ENCODE measurements around the gene POLG.

DNA sequence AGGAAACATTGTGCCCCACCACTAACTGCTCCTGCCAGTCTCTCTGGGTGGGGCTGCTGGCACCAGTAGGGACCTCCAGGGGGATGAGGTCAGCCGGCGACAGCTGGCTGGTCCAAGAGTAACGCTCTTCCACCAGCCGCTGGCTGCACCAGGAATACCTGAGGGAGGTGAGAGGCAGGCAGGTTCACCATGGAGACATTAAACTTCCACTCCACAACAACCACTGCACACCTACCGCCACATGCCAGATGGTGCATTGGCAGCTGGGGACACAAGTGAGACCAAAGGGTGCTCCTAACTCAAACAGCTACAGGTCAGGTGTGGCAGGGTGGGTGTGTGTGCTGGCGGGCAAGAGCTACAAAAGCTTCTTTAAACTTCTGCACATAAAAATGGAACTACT lies 4.5 kb downstream of the POLG start:
- no peak for TF ChIP-seq ZFP37 (tag by site-specific recombination; IDR thresholded peaks at IDR 0.05)
- TF ChIP-seq, protein P1, sequence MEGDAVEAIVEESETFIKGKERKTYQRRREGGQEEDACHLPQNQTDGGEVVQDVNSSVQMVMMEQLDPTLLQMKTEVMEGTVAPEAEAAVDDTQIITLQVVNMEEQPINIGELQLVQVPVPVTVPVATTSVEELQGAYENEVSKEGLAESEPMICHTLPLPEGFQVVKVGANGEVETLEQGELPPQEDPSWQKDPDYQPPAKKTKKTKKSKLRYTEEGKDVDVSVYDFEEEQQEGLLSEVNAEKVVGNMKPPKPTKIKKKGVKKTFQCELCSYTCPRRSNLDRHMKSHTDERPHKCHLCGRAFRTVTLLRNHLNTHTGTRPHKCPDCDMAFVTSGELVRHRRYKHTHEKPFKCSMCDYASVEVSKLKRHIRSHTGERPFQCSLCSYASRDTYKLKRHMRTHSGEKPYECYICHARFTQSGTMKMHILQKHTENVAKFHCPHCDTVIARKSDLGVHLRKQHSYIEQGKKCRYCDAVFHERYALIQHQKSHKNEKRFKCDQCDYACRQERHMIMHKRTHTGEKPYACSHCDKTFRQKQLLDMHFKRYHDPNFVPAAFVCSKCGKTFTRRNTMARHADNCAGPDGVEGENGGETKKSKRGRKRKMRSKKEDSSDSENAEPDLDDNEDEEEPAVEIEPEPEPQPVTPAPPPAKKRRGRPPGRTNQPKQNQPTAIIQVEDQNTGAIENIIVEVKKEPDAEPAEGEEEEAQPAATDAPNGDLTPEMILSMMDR (tag by site-specific recombination; IDR thresholded peaks at IDR 0.05) = no peak
- no peak for TF ChIP-seq ZNF239 (tag by site-specific recombination; IDR thresholded peaks at IDR 0.05)
- no peak for TF ChIP-seq TCF7L2 (IDR thresholded peaks at IDR 0.05; ENCODE audit: borderline replicate concordance, low read depth, low read length)
- no peak for TF ChIP-seq ZBTB17 (tag by site-specific recombination; IDR thresholded peaks at IDR 0.05)
- no peak for TF ChIP-seq ZNF366 (tag by site-specific recombination; conservative IDR thresholded peaks at IDR 0.05)
- TF ChIP-seq, protein P2, sequence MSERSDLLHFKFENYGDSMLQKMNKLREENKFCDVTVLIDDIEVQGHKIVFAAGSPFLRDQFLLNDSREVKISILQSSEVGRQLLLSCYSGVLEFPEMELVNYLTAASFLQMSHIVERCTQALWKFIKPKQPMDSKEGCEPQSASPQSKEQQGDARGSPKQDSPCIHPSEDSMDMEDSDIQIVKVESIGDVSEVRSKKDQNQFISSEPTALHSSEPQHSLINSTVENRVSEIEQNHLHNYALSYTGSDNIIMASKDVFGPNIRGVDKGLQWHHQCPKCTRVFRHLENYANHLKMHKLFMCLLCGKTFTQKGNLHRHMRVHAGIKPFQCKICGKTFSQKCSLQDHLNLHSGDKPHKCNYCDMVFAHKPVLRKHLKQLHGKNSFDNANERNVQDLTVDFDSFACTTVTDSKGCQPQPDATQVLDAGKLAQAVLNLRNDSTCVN (tag by site-specific recombination; optimal IDR thresholded peaks at IDR 0.05) = no peak
- TF ChIP-seq YY1 (tag by site-specific recombination; IDR thresholded peaks at IDR 0.05) = no peak
- TF ChIP-seq, protein P3, sequence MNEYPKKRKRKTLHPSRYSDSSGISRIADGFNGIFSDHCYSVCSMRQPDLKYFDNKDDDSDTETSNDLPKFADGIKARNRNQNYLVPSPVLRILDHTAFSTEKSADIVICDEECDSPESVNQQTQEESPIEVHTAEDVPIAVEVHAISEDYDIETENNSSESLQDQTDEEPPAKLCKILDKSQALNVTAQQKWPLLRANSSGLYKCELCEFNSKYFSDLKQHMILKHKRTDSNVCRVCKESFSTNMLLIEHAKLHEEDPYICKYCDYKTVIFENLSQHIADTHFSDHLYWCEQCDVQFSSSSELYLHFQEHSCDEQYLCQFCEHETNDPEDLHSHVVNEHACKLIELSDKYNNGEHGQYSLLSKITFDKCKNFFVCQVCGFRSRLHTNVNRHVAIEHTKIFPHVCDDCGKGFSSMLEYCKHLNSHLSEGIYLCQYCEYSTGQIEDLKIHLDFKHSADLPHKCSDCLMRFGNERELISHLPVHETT (tag by site-specific recombination; IDR thresholded peaks at IDR 0.05) = no peak
- TF ChIP-seq, protein P4, sequence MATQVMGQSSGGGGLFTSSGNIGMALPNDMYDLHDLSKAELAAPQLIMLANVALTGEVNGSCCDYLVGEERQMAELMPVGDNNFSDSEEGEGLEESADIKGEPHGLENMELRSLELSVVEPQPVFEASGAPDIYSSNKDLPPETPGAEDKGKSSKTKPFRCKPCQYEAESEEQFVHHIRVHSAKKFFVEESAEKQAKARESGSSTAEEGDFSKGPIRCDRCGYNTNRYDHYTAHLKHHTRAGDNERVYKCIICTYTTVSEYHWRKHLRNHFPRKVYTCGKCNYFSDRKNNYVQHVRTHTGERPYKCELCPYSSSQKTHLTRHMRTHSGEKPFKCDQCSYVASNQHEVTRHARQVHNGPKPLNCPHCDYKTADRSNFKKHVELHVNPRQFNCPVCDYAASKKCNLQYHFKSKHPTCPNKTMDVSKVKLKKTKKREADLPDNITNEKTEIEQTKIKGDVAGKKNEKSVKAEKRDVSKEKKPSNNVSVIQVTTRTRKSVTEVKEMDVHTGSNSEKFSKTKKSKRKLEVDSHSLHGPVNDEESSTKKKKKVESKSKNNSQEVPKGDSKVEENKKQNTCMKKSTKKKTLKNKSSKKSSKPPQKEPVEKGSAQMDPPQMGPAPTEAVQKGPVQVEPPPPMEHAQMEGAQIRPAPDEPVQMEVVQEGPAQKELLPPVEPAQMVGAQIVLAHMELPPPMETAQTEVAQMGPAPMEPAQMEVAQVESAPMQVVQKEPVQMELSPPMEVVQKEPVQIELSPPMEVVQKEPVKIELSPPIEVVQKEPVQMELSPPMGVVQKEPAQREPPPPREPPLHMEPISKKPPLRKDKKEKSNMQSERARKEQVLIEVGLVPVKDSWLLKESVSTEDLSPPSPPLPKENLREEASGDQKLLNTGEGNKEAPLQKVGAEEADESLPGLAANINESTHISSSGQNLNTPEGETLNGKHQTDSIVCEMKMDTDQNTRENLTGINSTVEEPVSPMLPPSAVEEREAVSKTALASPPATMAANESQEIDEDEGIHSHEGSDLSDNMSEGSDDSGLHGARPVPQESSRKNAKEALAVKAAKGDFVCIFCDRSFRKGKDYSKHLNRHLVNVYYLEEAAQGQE (tag by site-specific recombination; IDR thresholded peaks at IDR 0.05) = no peak
- TF ChIP-seq, protein P5, sequence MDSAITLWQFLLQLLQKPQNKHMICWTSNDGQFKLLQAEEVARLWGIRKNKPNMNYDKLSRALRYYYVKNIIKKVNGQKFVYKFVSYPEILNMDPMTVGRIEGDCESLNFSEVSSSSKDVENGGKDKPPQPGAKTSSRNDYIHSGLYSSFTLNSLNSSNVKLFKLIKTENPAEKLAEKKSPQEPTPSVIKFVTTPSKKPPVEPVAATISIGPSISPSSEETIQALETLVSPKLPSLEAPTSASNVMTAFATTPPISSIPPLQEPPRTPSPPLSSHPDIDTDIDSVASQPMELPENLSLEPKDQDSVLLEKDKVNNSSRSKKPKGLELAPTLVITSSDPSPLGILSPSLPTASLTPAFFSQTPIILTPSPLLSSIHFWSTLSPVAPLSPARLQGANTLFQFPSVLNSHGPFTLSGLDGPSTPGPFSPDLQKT (IDR thresholded peaks at IDR 0.05; ENCODE audit: borderline replicate concordance, low read depth, low read length) = no peak
- no peak for TF ChIP-seq ZNF768 (tag by site-specific recombination; IDR thresholded peaks at IDR 0.05)
- TF ChIP-seq ZNF175 (tag by site-specific recombination; IDR thresholded peaks at IDR 0.05) = no peak
- TF ChIP-seq ZNF544 (tag by site-specific recombination; IDR thresholded peaks at IDR 0.05) = no peak
